HG03280 (cell line): ENCODE data around the gene OMA1.

Source experiments
- ATAC-seq: cut with Tn5 transposase; IDR thresholded peaks from one replicate; pipeline ENCODE4 v1.9.1; 2021; ENCODE audit warnings: mild to moderate bottlenecking, moderate library complexity; ENCODE audit not compliant: unreplicated experiment

OMA1 gene

DNA sequence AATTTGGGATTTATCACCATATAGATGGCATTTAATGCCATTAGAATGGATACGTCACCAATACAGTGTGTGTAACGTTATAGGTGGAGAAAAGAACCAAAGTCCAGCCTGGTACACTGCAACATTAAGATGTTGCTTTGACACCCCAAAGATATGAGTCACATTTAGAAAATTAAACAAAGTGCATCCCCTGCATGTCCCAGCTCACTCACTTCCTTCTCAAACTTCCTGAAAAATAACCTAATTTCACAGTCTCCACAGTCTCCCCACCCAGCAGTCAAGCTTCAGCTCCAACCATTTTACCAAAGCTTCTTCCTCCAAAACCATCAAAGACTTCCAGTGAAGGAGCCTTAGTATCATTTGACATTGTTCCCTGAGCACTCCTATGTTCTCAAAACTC is 111.9 kb downstream of the OMA1 start:
- ATAC-seq: no peak

DNA sequence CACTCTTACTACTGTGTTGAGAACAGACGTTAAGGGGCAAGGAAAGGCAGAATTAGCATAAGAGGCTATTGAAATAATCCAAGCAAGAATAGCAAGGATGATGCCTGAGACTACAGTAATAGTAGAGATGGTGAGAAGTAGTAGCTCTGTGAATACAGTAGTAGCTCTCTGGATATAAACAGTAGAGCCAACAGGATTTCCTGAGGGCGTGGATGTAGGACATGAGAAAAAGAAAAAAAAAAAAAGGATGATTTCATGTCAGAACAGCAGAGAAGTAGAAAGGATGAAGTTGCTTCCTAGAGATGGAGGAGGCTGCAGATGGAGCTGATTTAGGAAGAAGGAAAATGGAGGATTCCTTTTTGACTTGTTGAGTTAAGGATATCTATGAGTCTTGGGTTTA is 112.3 kb downstream of the OMA1 start:
- no peak for ATAC-seq

DNA sequence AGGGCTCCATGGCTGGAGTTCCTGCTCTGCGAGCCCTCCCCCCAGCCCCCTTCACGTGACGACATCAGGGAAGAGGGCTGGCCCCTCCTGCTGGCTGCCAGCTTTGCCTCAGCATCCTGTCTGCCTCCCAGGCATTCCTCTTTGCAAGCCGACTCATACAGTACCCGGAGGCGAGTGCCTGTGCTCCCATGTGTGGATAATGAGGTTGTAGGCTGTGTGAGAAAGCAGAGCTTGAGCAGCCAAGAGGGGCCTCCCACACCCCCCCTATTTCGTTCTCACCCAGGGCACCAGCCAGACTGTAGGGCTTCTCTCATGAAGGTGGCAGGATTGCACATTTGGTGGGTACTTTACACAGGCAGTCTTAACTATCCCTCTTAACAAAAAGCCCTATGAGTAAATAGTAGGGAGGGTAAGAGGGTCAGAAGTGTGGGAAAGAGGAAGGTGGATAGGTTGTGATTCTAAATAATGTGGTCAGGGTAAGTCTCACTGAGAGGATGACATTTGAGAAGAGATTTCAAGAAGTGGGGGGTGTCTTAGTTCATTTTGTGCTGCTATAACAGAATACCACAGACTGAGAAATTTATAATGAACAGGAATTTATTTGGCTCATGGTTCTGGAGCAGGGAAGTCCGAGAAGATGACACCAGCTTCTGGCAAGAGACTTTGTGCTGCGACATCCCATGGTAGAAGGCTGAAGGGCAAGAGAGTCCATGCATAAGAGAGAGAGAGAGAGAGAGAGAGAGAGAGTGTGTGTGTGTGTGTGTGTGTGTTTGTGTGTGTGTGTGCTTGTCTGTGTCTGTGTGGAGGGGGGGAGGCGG is 113.5 kb downstream of the OMA1 start:
- ATAC-seq: no peak

DNA sequence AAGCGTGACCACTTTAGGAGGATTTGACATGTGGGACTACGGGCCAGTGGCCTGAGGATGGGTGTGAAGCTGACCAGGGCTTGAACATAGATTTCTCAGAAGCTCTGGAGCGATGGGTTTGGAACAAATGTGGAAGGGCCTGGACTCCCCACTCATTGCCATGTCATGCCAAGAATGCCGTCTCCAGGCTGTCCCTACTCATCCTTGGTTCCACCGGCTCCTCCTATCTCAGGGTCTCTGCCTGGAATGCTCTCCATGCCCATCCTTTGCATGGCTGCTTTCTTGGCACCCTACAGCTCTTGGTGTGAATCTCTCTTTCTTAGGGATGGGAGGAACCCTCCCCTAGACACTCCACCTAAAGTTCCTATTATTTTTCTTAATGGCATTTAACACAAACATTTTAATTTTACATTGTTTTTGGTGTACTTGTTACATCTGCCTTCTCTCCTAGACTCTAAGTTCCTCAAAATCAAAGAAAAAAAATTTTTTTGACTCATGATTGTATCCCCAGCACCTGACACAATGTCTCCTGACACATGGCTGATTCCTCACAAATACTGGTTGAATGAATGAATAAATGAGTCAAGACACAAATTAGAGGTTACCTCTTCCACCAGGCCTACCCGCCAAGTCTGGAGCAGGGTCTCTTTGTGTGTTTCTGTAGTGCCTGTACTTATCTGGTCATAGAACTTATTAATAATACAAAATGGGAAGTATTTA is 114.5 kb downstream of the OMA1 start:
- no peak for ATAC-seq
